A673 (cell line): ENCODE data around the gene FOXF1. TPM values are rescaled to one million over a fixed set of nuclear protein-coding genes. Genes with fewer than 3 reads are reported as not detected.

Source experiments
- BruUV-seq: library from RNA; stranded (reverse); fragments of 400-500 nt; replicated peaks from 2 replicates; lab custom pipeline; 2021; lab: Mats Ljungman, UMichigan
- CTCF ChIA-PET: fragments of 300-600 bp; sonication (Branson Sonifier 250); formaldehyde crosslinking; loops from one replicate; lab custom pipeline; 2022; ENCODE audit warnings: antibody characterized with exemption; lab: Charles Lee
- POLR2A ChIA-PET: fragments of 300-600 bp; sonication (Branson Sonifier 250); formaldehyde crosslinking; loops from one replicate; lab custom pipeline; 2022; ENCODE audit warnings: antibody characterized with exemption; ENCODE audit not compliant: low non-redundant PET; lab: Charles Lee
- DNase-seq: peaks from one replicate; pipeline ENCODE4 v3.0.0-alpha.2; 2015; ENCODE audit warnings: low spot score
- H3K27ac ChIP-seq: fragments of 200-600 bp; sonication (generic); 2 replicates; pipeline ENCODE4 v1.5.1; 2016; ENCODE audit warnings: mixed run types, low read depth, mild to moderate bottlenecking, mixed read lengths, antibody characterized with exemption, low read length; ENCODE audit not compliant: poor library complexity, severe bottlenecking
- H3K27me3 ChIP-seq: fragments of 200-600 bp; sonication (generic); replicated peaks from 2 replicates; pipeline ENCODE4 v1.6.1; 2017; ENCODE audit warnings: mixed run types, low read depth, mild to moderate bottlenecking, mixed read lengths, antibody characterized with exemption, low read length; ENCODE audit not compliant: insufficient read depth, poor library complexity
- H3K36me3 ChIP-seq: fragments of 200-600 bp; sonication (generic); 2 replicates; pipeline ENCODE4 v1.6.1; 2016; ENCODE audit warnings: mixed run types, mild to moderate bottlenecking, mixed read lengths, antibody characterized with exemption, low read length; ENCODE audit not compliant: insufficient read depth, poor library complexity, severe bottlenecking
- H3K4me1 ChIP-seq: fragments of 200-600 bp; sonication (generic); 2 replicates; pipeline ENCODE4 v1.6.1; 2017; ENCODE audit warnings: mixed run types, mild to moderate bottlenecking, mixed read lengths, antibody characterized with exemption, low read length; ENCODE audit not compliant: insufficient read depth, poor library complexity, severe bottlenecking
- H3K4me3 ChIP-seq: fragments of 200-600 bp; sonication (generic); 2 replicates; pipeline ENCODE4 v1.5.1; 2016; ENCODE audit warnings: low read depth, mixed run types, mild to moderate bottlenecking, mixed read lengths, low read length; ENCODE audit not compliant: poor library complexity, severe bottlenecking
- H3K9me3 ChIP-seq: fragments of 200-600 bp; sonication (generic); 2 replicates; pipeline ENCODE4 v1.6.1; 2016; ENCODE audit warnings: mixed run types, low read depth, mild to moderate bottlenecking, mixed read lengths, antibody characterized with exemption, low read length; ENCODE audit not compliant: poor library complexity, severe bottlenecking
- EZH2 ChIP-seq: fragments of 200-600 bp; sonication (generic); IDR thresholded peaks from 2 replicates; pipeline ENCODE4 v1.6.1; 2017; ENCODE audit warnings: borderline replicate concordance, low read depth, mild to moderate bottlenecking, mixed read lengths, antibody characterized with exemption, low read length; ENCODE audit not compliant: poor library complexity, severe bottlenecking
- intact Hi-C: fragments of 100-400 bp; cut with micrococcal nuclease; formaldehyde crosslinking; loops from one replicate; pipeline ENCODE4 v1.10.0; 2022; ENCODE audit not compliant: unreplicated experiment
- total RNA-seq: library from RNA; stranded (reverse); gene quantifications from 2 replicates; pipeline ENCODE4 v1.2.3, GENCODE V29; 2021
- TF ChIP-seq, protein P1 (sequence below): fragments of 300-800, 200-600 bp; sonication (generic); conservative IDR thresholded peaks from 2 replicates; pipeline ENCODE4 v1.5.1; 2017; ENCODE audit warnings: low read depth, mild to moderate bottlenecking, antibody characterized with exemption, low read length, moderate library complexity, mixed read lengths

Gene FOXF1
- total RNA-seq, 1 experiment from 2014 or later = not detected

DNA sequence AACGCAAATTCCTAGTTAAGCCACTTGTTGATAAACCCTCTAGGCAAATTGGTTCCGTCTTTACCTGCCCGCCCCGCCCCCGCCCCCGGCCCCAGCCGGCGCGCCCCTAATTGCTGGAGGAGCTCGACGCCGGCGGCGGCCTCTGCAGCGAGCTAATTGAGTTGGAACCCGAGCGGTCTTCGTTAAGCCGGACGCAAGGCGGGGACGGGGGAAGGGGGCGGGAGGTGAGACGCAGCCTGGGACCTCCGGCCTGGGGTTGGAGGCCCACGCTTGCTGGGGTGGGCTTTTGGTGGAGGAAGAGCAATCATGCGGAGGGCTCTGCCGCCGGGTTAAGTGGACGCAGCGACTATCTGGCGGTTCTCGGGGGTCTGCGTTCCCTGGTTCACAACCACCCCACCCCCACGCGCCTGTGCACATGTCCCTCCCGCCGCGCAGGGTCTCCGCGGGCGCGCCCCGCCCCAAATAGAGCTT lies 12.7 kb upstream of the FOXF1 start:
- intact Hi-C loops = no loop called here
- no TSS peak for BruUV-seq
- H3K4me1 ChIP-seq = no peaks in the 10 kb centered on the region
- ChIA-PET POLR2A (no interaction called here), CTCF (no interaction called here)
- no peaks in the 10 kb centered on the region for H3K36me3 ChIP-seq
- H3K9me3 ChIP-seq = no peaks in the 10 kb centered on the region
- no peak overlapping the region for H3K27ac ChIP-seq
- DNase-seq = no peak
- peaks cover 100% of the 10 kb centered on the region for H3K27me3 ChIP-seq
- H3K4me3 ChIP-seq = no peak overlapping the region
- TF ChIP-seq, protein P1, sequence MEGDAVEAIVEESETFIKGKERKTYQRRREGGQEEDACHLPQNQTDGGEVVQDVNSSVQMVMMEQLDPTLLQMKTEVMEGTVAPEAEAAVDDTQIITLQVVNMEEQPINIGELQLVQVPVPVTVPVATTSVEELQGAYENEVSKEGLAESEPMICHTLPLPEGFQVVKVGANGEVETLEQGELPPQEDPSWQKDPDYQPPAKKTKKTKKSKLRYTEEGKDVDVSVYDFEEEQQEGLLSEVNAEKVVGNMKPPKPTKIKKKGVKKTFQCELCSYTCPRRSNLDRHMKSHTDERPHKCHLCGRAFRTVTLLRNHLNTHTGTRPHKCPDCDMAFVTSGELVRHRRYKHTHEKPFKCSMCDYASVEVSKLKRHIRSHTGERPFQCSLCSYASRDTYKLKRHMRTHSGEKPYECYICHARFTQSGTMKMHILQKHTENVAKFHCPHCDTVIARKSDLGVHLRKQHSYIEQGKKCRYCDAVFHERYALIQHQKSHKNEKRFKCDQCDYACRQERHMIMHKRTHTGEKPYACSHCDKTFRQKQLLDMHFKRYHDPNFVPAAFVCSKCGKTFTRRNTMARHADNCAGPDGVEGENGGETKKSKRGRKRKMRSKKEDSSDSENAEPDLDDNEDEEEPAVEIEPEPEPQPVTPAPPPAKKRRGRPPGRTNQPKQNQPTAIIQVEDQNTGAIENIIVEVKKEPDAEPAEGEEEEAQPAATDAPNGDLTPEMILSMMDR = no peak
- TF ChIP-seq EZH2 = no peak

DNA sequence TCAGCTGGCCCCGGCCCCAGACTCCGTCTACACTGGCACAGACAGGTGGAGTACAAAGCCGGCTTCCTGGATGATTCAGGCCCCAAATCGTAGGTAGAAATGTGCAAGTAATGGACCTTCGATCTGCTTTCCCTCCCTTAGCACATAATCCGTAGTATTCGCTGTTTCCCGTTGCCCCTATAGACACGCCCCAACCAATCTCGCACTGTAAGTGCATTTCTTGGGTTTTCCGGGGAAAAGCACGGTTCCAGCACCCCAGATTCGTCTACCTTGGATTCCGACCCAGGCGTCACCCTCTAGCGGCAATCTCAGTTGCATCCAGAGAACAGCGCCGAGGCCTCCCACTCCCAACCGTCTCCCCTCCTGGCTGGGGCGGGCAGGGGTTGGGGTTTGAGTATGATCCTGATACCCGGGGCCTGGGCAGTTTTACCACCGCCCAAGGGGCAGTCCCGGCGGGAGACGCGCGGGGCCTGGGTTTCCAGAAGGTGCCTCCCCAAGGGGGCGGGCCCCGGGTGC lies 12.1 kb upstream of the FOXF1 start:
- Histone ChIP-seq H3K9me3 (no peaks in the 10 kb centered on the region), H3K27ac (no peak overlapping the region), H3K27me3 (peaks cover 100% of the 10 kb centered on the region), H3K4me1 (no peaks in the 10 kb centered on the region), H3K4me3 (no peak overlapping the region), H3K36me3 (no peaks in the 10 kb centered on the region)
- DNase-seq = no peak
- CTCF ChIA-PET = no interaction called here
- TF ChIP-seq, protein P1 = no peak
- TF ChIP-seq EZH2 = peak; percentile 23
- POLR2A ChIA-PET = no interaction called here
- BruUV-seq = no TSS peak
- intact Hi-C loops = no loop called here

DNA sequence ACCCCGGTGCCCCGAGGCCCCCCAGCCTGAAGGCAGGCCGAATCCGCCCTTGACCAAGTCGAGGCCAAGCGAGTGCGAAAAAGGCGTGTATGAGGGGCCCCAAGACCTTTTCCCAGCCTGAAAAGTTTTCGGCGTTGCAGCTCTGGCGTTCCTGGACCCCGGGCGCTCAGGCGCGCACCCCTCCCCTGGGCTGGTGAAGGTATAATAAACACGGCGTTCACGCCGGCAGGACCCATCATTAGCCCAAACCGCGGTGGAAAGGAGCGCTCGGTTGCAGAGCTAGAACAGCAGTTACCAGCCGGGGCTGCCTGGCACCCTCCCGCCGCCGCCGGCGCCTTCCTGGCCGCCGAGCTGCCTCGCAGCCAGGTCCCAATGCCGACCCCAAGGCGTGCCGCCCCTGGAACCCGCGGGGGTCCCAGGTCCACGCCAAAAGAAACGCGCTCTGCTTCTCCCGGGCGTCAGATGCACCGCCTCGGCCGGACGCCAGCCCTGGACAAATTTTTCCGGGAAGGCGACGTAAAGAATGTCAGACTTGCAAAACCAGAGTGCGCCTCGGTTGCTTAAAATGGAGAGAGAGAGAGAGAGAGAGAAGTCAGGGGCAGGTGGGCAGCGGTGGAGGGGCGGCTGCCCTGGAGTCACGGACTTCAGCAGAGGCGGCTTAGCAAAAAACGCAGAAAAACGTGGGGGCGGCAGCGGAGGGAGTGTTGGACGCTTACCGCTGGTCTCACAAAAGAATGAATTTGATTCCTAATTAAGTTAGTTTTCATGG lies 11.5 kb upstream of the FOXF1 start:
- TF ChIP-seq EZH2 = peak; percentile 95
- TF ChIP-seq, protein P1 = no peak
- H3K27me3 ChIP-seq = peaks cover 100% of the 10 kb centered on the region
- BruUV-seq = no TSS peak
- intact Hi-C loops = no loop called here
- no peak for DNase-seq
- H3K27ac ChIP-seq = no peak overlapping the region
- ChIA-PET CTCF (no interaction called here), POLR2A (no interaction called here)
- H3K4me1 ChIP-seq = no peaks in the 10 kb centered on the region
- H3K9me3 ChIP-seq = no peaks in the 10 kb centered on the region
- no peak overlapping the region for H3K4me3 ChIP-seq
- H3K36me3 ChIP-seq = no peaks in the 10 kb centered on the region
